Measurements from ENCODE around the gene NOTO.
A peak's percentile ranks its signal among the peaks of the same experiment; 100 is the strongest.
"Not testable (repeated sequence)": the region's sequence is repeated elsewhere in the genome, so short reads cannot be mapped to it uniquely, and the experiment has no call there.

The NOTO gene, protein sequence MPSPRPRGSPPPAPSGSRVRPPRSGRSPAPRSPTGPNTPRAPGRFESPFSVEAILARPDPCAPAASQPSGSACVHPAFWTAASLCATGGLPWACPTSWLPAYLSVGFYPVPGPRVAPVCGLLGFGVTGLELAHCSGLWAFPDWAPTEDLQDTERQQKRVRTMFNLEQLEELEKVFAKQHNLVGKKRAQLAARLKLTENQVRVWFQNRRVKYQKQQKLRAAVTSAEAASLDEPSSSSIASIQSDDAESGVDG

DNA sequence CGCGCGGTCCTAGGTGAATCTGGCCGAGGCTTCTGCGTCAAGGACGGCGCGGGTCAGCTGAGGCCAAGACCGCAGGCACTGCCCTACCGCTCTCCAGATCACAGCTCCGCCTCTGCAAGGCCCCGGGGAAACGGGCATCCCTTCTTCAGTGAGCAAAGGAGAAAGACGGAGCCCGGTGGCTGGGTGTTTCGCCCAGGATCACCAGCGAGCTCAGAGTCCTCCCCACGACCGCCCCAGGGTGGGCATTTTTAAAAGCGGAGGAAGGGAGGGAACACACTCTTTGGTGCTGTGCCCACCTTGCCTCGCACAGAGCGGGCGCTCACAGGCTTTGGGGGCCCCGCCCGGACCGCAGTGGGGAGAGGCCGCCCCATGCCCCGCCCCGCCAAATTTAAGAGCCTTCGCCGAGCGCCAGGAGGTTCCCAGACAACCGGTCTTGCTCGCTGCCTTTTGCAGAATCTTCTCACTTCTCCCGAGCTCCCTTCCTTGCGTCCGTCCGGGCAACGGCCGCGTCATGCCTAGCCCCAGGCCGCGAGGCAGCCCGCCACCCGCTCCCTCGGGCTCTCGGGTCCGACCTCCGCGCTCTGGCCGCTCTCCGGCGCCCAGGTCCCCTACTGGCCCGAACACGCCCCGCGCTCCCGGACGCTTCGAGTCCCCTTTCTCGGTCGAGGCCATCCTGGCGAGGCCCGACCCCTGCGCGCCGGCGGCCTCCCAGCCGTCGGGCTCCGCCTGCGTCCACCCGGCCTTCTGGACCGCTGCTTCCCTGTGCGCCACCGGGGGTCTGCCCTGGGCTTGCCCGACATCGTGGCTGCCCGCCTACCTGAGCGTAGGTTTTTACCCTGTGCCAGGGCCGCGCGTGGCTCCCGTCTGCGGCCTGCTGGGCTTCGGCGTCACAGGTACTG, at the start of gene NOTO:
Gene NOTO, plus strand, starts transcription at position 419 of the 899 bp plus-strand sequence. Its CDS starts 93 bp downstream, at position 512.
- no peak for DNase-seq (ENCODE audit: low read depth in 2 of 2)

DNA sequence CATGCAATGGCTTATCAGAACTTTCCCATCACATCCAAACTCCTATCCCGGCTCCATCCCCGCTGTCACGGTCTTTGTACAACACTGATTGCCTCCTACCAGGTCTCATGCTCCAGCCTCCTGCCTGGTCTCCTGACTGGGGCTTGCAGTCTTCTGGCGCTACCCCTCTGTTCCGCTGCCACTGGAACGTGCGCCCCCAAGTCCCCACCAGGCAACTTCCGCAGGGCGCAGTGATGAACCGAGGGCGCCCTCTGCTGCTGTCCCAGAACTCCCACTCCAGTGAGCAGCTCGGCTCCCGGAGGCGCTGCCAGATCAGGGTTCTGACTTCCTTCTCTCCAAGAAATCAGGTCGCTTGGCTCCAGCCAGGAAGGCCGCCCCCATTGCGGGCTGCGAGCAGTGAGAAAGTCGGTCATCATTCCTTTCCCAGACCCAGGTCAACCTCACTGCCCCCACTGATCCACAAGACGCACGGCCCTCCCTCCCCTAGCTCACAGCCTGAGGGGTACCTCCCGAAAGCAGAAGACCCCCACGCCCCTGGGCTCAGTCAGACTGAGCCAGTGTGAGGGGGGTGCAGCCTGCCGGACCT, 45.7 kb upstream of the NOTO start:
- DNase-seq (ENCODE audit: low read depth in 2 of 2), result peak in 1 of 2 donors; percentile 34

DNA sequence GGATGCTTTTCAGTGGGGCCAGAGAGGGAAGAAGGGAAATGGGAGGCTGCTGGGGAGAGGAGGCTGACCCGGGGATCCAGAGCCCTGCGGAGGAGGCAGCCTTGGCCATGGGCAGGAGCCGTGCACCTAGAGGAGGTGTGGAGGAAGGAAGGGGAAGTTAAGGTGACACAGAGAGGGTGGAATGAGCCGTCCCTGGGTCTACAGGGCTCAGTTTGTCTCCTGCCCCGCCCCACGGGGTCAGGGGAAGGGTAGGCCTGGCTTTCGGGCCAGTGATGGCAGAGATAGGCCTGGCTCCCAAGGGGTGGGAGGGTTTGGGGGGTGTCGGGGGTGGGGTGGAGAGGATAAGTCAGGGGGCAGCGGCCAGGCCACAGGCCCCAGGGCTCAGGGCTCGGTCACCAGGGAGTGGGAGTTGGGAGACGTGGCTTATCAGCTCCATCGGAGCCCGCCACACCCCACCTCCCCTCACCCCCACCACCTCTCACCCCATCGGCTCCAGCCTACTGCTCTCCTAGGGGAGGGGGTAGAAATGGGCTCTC, 39.5 kb upstream of the NOTO start:
- no peak for DNase-seq (ENCODE audit: low read depth in 2 of 2)

DNA sequence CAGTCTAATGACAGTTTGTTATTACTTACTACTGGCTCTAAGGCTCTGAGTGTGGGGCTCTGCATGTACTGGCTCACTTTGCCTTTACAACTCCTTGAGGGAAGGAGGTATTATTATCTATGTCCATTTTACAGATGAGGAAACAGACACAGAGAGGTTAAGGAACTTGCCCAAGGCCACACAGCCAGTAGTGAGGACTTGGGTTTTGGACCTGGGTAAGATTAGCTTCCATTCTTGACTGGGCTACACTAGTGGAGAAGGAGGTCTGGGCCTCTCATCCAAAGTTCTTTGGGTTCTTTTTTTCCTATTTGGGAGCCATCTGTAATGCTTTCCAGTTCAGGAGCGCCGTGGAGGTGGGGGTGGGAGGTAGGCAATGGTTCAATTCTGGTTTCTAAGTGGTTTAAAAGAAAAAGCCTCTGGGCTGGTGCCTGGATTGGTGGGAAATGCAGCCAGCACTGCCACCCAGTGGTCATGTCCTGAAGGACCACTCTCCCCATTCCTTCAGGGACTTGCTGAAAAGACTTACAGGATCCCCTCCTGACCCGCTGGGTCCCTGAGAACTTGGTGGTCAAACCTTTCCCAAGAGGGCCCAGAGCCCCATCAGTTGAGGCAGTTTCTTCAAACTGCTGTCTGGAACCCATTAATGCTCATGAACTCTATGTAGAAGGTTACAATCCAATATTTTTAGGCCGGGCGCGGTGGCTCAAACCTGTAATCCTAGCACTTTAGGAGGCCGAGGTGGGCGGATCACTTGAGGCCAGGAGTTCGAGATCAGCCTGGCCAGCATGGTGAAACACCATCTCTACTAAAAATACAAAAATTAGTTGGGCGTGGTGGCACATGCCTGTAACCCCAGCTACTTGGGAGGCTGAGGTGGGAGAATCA, 38.6 kb upstream of the NOTO start:
- DNase-seq (ENCODE audit: low read depth in 2 of 2), result peak; percentile 39 to 45

DNA sequence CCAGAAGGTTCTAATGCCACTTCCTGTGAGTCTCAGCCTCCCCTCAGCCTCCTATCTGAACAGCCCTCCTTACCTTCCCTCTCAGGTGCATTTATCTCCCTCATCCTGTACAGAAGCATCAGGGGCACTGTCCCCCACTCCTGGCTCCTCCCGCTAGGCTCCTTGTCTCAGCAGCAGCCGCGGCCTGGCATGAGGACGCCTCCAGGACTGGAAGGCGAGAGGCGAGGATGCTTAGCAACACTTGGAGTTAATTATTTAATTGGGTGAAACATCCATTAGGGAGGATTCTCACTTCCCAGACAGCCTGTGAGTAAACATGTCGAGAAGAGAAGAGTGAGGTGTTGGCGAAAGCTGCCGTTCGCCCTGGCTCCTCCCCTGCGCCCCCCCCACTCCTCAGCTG, 36.4 kb upstream of the NOTO start:
- not testable (repeated sequence) for DNase-seq (ENCODE audit: low read depth in 2 of 2)

DNA sequence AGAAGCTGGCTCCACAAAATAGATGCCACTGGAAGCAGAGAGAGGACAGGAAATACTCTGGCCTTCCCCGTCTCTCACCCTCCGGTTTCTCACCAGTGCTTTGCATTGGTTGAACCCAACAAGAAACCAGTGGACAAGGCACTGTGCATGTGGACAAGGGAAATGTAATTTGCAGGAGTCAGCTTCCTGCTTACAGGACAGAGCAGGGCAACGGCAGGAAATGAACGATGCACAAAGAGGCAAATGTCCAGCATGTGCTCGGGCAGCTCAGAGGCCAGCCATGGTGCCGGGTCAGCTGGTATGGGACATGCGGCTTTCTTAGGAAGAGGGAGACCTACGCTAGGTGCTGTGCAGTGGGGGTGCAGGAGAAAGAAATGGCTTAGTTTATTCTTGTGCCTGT, 35.6 kb upstream of the NOTO start:
- DNase-seq (ENCODE audit: low read depth in 2 of 2), result not testable (repeated sequence)

DNA sequence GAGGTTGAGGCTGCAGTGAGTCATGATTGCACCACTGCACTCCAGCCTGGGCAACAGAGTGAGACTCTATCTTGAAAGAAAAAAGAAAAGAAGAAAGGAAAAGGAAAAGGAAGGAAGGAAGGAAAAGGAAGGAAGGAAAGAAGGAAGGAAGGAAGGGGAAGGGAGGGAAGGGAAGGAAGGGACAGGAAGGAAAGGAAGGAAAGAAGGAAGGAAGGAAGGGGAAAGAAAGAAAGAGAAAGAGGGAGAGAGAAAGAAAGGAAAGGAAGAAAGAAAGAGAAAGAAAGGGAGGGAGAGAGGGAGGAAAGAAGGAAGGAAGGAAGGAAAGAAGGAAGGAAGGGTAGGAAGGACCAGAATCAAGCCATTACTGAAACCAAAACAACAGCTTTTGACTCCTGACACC, 34.0 kb upstream of the NOTO start:
- not testable (repeated sequence) for DNase-seq (ENCODE audit: low read depth in 2 of 2)

DNA sequence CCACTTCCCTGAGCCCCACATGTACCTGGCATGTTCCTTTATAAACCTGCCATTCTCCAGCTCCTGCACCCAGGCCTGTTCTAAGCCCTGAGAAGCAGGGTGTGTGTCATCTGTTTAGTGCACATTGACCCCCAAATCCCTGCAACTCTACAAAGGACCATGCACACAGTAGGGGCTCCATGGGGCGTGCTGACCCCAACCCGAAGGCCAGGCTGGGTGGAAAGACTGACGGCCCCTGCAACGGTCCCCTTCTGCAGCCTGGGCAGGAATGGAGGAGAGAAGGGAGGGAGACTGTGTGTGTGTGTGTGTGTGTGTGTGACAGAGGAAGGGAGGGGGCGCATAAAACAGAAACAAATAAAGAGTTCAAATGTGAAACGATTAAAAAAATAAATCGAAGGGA, 32.0 kb upstream of the NOTO start:
- DNase-seq (ENCODE audit: low read depth in 2 of 2), result not testable (repeated sequence)

DNA sequence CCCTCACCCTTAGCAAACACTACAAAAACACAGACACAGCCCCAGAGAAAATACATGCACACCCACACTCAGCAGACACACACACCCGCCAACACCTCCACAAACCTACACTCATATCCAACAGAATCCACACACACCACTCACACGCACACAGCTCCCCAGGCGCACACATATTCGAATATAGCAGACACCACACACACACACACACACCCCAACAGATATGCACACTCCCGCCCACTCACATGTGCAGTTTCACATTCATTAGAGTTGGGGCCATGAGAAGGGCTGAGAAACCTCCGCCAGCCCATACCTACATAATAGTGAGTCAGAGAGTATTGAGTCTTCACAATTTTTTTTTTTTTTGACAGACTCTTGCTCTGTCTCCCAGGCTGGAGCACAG, 29.4 kb upstream of the NOTO start:
- DNase-seq (ENCODE audit: low read depth in 2 of 2), result peak; percentile 35 to 42

DNA sequence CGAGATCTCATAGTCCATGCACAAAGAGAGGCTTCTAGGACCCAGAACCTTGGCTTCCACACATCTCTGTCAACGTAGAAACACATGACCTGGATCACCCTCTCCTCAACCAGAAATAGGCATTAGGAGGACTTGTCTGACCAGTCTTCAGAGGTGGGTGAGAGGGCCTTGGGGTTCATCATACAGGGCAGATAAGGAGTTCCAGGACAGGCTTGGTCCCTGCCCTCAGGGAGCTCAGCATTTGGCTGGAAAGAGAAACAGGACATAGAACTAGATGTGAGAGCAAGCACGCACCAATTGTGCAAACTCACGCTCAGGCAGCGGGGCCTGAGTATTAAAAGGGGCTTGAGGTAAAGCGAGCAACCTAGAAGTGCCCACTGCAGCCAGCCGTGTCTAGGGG, 28.6 kb upstream of the NOTO start:
- DNase-seq (ENCODE audit: low read depth in 2 of 2), result no peak

DNA sequence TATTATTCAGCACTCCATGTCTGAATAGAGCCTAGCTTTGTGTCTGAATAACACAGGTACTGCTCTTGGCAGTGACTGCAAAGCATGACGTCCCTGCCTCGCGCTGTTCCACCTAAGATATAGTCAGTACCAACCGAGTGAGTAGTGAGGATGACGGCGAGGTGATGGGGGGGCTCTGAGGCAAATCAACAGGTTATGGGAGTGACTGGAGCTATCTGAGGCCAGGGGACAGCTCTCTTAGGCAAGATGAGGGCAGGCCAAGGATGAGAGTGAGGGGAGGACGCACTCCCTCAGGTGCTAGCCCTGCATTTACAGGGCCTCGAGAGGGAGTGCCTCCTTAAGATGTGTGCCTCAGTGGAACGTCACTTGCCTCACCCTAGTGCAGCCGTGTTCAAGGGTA, 28.1 kb upstream of the NOTO start:
- no peak for DNase-seq (ENCODE audit: low read depth in 2 of 2)

DNA sequence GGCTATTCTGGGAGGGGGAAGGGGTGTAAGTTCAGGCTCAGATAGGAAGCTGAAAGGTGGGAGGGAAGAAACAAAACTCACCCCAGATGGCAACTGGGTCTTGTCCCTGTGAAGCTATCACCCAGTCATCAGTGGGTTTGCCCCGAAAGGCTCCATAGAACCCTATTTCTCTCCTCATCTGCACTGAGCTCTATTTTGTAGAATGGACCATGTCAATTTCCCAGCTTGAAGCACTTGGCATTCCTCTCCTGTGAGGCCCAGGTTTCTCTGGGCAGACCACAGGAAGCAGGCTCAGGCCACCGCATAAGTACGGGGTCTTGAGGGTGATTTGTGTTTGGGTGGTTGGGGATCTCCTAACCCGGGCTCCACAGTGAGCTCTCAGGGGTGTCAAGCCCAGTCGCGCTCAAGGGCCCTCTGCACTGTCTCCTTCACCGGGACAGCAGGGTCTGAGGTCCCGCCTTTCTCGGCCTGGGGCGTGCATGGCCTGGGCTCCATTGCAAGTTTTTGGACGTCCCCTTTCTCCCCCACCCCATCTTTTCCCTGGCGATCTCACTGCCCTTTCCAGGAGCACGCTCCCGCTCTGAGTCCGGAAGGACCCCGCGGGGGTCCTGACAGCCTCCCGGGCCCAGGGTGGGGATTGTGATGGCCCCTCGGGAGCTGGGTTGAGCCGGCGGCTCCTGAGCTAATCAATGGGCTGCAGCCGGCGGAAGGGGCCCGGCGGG, 27.3 kb upstream of the NOTO start:
- DNase-seq (ENCODE audit: low read depth in 2 of 2), result no peak

DNA sequence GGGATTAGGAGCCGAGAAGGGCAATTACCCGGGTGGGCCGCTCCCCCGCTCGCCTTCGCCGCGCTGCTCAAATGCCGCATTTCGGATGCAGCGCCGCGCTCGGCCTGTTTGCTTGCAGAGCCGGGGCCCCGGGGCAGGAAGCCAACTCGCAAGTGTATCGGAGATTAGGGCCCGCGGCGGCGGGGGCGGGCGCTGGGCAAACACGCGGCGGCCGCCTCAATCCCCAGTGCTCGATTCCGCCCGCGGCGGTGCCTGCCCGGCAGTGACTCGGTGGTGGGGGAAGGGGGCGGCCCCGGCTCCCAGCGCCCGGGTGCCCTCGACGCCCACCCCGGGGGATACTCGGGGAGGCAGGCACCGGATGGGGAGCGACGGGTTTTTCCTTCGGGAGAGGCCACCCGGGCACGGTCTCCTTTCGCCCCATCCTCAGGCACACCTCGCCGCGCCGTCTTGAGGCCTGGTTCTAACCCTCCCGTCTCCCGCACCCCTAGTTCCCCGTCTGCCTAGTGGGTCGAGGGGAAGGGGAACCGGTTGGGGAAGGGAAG, 26.6 kb upstream of the NOTO start:
- peak; percentile 64 to 65 for DNase-seq (ENCODE audit: low read depth in 2 of 2)

DNA sequence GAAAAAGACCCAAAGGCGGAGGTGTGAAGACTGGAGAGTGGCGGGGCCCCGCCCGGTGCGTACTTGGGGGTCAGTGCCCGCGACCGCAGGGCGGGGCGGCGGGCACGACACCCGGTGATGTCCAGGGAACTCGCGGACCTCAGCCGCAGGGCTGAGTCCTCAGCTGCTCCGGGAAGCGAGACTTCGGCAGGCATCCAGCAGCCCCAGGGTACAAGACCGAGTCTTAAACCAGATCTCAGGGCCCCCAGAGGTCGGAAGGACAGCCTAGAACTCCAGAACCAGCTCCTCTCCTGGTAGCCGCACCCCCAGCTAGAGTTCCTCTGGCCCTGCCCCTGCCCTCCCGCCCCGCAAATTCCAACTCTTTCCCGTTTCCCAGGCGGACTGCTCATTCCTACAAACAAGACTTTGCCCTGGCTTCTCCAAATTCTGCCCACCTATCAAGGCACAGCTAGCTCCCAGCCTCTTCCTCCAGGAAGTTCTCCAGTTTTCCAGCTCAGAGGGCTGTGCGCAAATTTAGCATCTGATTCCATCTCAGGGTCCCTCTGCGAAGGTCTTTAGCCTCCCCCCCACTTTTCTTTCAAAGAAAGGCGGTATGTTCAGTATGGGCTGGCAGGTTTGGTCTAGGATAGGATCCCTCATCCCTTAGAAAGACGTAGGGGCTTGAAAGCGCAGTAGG, 26.0 kb upstream of the NOTO start:
- DNase-seq (ENCODE audit: low read depth in 2 of 2), result no peak

DNA sequence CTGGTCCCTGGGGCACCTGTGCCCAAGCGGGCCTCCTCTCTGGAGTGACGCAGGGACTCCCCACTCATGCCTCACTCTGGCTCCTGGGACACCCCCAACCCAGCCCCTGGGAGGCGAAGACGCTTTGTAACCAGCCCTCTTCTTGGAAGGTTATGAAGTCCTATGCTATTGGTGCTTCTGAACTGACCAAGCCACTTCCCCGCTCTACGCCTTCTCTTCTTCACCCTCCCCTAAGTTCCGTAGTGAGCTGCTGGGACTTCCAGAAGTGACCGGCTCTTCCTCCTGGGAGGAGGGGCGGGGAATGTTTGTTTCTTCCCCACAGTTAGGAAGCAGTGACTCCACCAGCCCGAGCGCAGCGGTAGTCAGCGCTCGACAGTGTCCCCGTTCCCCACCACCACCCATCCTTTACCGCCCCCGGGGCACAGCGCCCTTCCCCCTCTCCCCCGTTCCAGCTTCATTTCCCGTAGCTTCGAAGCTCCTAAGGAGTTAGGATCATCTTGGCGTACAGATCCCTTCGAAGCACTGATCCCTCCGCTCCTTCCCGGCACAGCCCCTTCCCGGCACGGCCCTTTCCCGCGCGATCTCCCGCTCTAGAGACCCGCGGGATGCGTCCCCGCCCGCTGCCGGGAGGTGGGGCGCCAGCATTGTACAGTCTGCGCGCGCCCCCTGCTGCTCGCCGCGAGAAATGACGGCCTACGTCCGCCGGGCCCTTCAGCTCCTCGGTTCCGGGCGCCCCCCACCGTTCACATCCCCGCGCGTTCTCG, 25.3 kb upstream of the NOTO start:
- DNase-seq (ENCODE audit: low read depth in 2 of 2), result peak; percentile 76 to 81

DNA sequence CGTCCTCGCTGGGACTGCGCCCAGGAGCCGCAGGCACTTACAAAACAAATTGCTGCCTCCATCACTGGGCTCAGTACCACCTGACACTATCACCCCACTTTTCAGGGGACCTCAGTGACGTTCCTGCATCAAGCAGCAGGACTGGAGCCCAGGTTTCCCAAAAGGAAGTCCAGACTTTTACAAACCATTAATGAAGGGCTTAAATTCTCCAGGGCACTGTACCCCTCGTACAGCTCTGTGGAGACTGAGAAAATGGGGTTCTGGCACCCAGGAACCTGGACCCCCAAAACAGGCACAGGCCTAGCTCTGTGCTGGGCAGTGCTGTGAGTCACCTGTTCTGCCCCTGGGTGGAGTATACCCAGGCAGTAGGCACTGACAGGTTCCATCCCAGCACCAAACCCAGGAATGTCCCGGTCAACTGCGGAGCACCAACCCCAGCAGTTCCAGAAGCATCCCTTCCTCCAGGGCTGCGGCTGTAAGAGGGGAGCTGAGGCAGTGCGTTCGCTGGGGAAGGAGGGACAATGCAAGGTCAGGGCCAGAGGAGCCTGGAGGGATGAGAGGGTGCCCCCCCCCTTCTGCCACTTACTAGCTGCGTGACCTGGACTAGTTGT, 24.6 kb upstream of the NOTO start:
- no peak for DNase-seq (ENCODE audit: low read depth in 2 of 2)

DNA sequence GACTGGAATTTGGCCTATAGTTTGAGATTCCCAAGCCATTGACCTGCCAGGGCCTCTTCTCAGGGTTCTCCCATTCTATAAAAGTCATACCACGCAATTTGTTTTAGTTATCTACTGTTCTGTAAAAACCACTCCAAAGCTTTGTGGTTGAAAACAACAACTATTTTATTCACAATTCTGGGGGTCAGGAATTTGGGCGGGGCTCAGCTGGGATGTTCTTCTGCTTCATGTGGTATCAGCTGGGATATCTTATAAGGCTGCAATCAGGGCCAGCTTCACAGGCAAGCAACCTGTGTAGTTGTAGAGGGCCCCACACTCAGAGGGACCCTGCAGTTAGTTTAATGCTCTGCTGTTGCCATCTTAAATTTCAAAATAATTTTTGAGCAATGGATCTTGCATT, 16.4 kb upstream of the NOTO start:
- no peak for DNase-seq (ENCODE audit: low read depth in 2 of 2)

DNA sequence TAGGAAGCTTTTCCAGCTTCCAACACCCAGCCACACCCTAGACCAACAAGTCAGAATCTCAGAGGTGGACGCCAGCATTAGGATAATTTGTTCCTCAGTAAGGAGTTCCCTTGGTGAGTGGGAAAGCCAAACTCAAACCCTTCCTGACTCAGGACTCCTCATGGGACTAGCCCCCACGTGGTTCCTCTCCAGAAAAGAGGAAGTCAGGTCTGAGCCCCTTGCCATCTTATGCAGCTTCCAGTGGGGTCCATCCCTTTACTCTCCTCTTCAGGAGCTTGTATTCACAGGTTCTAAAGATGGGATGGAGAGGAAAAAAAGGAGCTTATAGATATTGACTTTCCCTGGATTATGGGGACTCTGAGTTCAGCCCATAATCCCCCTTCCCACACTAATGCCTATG, 14.8 kb upstream of the NOTO start:
- no peak for DNase-seq (ENCODE audit: low read depth in 2 of 2)

DNA sequence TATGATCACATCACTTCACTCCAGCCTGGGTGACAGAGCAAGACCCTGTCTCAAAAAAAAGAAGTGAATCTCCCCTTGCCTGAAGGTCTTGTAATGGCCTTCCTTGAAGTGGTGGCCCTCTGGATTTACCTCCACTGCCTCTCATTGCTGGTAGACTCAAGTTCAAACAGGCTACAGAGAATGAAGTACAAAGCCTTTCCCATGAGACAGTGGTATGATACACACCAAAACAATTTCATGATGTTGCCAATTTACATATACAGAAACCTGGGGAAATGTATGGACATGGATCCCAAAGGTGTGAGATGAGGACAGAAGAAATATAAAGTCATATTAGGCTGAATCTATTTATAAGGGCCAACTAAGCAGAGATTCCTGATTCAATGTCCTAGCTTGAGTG, 4.8 kb upstream of the NOTO start:
- no peak for DNase-seq (ENCODE audit: low read depth in 2 of 2)
